K562 (cell line): ENCODE measurements around the gene HAPLN3. TPM values are rescaled to one million over a fixed set of nuclear protein-coding genes. Genes with fewer than 3 reads are reported as not detected.
A peak's percentile ranks its signal among the peaks of the same experiment; 100 is the strongest.

Experiments used
- ARID1B ChIP-seq: fragments of 450-650 bp; IDR thresholded peaks from 2 replicates; pipeline ENCODE4 v1.6.1; 2016; ENCODE audit warnings: antibody characterized with exemption, mild to moderate bottlenecking, inconsistent platforms
- ATF1 ChIP-seq, 2 experiments: fragments of 450-650 bp in 1 of 2; IDR thresholded peaks; 2 replicates each; pipeline ENCODE4 v1.6.1; 2016; ENCODE audit warnings: missing compliant biosample characterization in 1 of 2, missing genetic modification characterization in 1 of 2
- BRD4 ChIP-seq: fragments of 200-600 bp; sonication (generic); IDR thresholded peaks from 2 replicates; pipeline ENCODE4 v1.6.1; 2017; ENCODE audit warnings: inconsistent platforms
- DACH1 ChIP-seq: fragments of 450-650 bp; IDR thresholded peaks from 2 replicates; pipeline ENCODE4 v1.6.1; 2018; ENCODE audit not compliant: partially characterized antibody
- ETV5 ChIP-seq: sonication (generic); formaldehyde crosslinking; IDR thresholded peaks from 2 replicates; pipeline ENCODE4 v1.4.0; 2020; ENCODE audit warnings: low read depth, mild to moderate bottlenecking, missing genetic modification reagents
- FOXK2 ChIP-seq, 2 experiments: fragments of 450-650 bp; IDR thresholded peaks in 1 of 2; conservative IDR thresholded peaks in 1 of 2; 2 replicates each; pipeline ENCODE4 v1.6.1; 2016; ENCODE audit warnings: low read depth in 2 of 2, mild to moderate bottlenecking in 1 of 2
- MAFG ChIP-seq: fragments of 450-650 bp; conservative IDR thresholded peaks from 2 replicates; pipeline ENCODE4 v1.6.1; 2016; ENCODE audit warnings: missing genetic modification characterization, missing compliant biosample characterization
- NR3C1 ChIP-seq: sonication (generic); formaldehyde crosslinking; IDR thresholded peaks from 2 replicates; pipeline ENCODE4 v1.8.1; 2022; ENCODE audit warnings: missing genetic modification reagents
- PHB2 ChIP-seq: fragments of 450-650 bp; IDR thresholded peaks from 2 replicates; pipeline ENCODE4 v1.6.1; 2017; ENCODE audit warnings: low read depth
- RAD51 ChIP-seq: fragments of 450-650 bp; IDR thresholded peaks from 2 replicates; pipeline ENCODE4 v1.7.1; 2016; ENCODE audit warnings: low read depth, mild to moderate bottlenecking, borderline replicate concordance
- SNRNP70 ChIP-seq: fragments of 200-400 bp; formaldehyde crosslinking; optimal IDR thresholded peaks from 2 replicates; pipeline ENCODE3; 2017; ENCODE audit warnings: low read depth, low read length
- TCF7 ChIP-seq: sonication (generic); IDR thresholded peaks from 2 replicates; pipeline ENCODE4 v1.6.1; 2016; ENCODE audit warnings: antibody characterized with exemption, borderline replicate concordance
- polyA plus RNA-seq, 8 experiments: library from polyadenylated mRNA; depleted of rRNA in 4 of 8; stranded (reverse) in 5 of 8; unstranded in 3 of 8; fragments of >200 nt; fragmentation: Nextera tagmentation in 2 of 8; fragmentation: Illumina TruSeq in 1 of 8; extraction: Ambion mirVana in 2 of 8; extraction: Trizol in 1 of 8; gene quantifications; 2 replicates each; pipeline versions ENCODE4 v1.2.1 to v1.2.3, GENCODE V29; 2011 to 2014; ENCODE audit warnings: inconsistent platforms in 1 of 8, missing spikeins in 1 of 8
- total RNA-seq, 7 experiments: library from RNA; depleted of rRNA in 6 of 7; stranded (reverse); fragments of >200 nt in 6 of 7; fragmentation: Illumina TruSeq in 2 of 7; extraction: Trizol in 2 of 7; gene quantifications; 2 replicates each; pipeline versions ENCODE4 v1.2.1 to v1.2.3, GENCODE V29; 2011 to 2021; ENCODE audit warnings: low replicate concordance in 1 of 7
- TF ChIP-seq, protein P1 (sequence below): fragments of 250-450 bp; sonication (Bioruptor Pico); IDR thresholded peaks from 2 replicates; pipeline ENCODE4 v1.5.0; 2021; ENCODE audit warnings: mild to moderate bottlenecking, borderline replicate concordance
- TF ChIP-seq, protein P2 (sequence below): sonication (generic); formaldehyde crosslinking; IDR thresholded peaks from 2 replicates; pipeline ENCODE4 v1.8.0; 2022; ENCODE audit warnings: missing genetic modification reagents, mild to moderate bottlenecking, borderline replicate concordance
- TF ChIP-seq, protein P3 (sequence below): fragments of 450-650 bp; IDR thresholded peaks from 2 replicates; pipeline ENCODE4 v1.6.1; 2014; ENCODE audit warnings: low read depth, mild to moderate bottlenecking, moderate library complexity, borderline replicate concordance
- TF ChIP-seq, protein P4 (sequence below): sonication (generic); formaldehyde crosslinking; IDR thresholded peaks from 2 replicates; pipeline ENCODE4 v1.8.0; 2022; ENCODE audit warnings: mild to moderate bottlenecking, missing genetic modification reagents
- TF ChIP-seq, protein P5 (sequence below): fragments of 450-650 bp; formaldehyde crosslinking; IDR thresholded peaks from 2 replicates; pipeline ENCODE4 v1.4.0; 2020; ENCODE audit warnings: mild to moderate bottlenecking
- TF ChIP-seq, protein P6 (sequence below), 3 experiments: IDR thresholded peaks in 2 of 3; conservative IDR thresholded peaks in 1 of 3; 2 replicates each; pipeline ENCODE4 v1.5.1; 2011 to 2012; ENCODE audit warnings: low read length in 3 of 3, mild to moderate bottlenecking in 3 of 3, control low read depth in 2 of 3, improper control_type of control experiment in 1 of 3, inconsistent platforms in 1 of 3, low read depth in 1 of 3, mixed read lengths in 1 of 3, moderate library complexity in 1 of 3; ENCODE audit not compliant: insufficient read depth in 2 of 3

HAPLN3 gene
- total and polyA plus RNA-seq, 9 of the 15 experiments (the other 6 are each of a cell fraction or from before 2014, with no cell fraction given) = 0.04 to 2.4 (median 0.65) TPM

DNA sequence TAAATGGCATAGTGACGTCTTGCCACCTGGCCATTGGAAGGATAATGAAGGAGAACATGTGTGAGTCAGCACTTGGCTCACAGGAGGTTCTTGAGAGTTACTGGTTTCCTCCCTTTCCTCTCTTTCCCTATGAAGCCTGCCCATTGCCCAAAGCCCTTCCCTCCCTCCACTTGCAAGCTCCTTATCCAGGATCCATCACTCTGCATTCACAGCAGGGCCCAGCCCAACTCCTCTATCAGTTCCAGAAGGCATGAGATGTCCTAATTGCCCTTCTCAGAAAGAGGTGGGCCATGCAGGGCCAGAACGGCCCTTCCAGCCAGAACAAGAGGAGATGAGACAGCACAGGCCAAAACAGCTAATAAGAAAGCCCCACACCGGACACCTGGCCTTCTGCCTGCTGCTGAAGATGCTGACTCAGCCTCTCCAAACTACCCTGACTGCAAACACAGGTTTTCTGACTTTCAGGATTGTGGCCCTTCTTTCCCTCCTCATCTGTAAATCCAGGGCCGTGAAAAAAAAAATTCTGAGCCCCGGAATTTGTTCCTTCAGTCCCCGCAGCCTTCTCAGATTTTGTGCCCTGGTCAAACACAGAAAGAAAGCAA lies 29.7 kb downstream of the HAPLN3 start (continued):
- TF ChIP-seq, protein P1, sequence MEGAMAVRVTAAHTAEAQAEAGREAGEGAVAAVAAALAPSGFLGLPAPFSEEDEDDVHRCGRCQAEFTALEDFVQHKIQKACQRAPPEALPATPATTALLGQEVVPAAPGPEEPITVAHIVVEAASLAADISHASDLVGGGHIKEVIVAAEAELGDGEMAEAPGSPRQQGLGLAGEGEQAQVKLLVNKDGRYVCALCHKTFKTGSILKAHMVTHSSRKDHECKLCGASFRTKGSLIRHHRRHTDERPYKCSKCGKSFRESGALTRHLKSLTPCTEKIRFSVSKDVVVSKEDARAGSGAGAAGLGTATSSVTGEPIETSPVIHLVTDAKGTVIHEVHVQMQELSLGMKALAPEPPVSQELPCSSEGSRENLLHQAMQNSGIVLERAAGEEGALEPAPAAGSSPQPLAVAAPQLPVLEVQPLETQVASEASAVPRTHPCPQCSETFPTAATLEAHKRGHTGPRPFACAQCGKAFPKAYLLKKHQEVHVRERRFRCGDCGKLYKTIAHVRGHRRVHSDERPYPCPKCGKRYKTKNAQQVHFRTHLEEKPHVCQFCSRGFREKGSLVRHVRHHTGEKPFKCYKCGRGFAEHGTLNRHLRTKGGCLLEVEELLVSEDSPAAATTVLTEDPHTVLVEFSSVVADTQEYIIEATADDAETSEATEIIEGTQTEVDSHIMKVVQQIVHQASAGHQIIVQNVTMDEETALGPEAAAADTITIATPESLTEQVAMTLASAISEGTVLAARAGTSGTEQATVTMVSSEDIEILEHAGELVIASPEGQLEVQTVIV (CRISPR knock-in tag) = no peak
- peak; percentile 86 for TF ChIP-seq MAFG (tag)
- TF ChIP-seq, protein P2, sequence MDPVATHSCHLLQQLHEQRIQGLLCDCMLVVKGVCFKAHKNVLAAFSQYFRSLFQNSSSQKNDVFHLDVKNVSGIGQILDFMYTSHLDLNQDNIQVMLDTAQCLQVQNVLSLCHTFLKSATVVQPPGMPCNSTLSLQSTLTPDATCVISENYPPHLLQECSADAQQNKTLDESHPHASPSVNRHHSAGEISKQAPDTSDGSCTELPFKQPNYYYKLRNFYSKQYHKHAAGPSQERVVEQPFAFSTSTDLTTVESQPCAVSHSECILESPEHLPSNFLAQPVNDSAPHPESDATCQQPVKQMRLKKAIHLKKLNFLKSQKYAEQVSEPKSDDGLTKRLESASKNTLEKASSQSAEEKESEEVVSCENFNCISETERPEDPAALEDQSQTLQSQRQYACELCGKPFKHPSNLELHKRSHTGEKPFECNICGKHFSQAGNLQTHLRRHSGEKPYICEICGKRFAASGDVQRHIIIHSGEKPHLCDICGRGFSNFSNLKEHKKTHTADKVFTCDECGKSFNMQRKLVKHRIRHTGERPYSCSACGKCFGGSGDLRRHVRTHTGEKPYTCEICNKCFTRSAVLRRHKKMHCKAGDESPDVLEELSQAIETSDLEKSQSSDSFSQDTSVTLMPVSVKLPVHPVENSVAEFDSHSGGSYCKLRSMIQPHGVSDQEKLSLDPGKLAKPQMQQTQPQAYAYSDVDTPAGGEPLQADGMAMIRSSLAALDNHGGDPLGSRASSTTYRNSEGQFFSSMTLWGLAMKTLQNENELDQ (CRISPR knock-in tag) = no peak
- TF ChIP-seq, protein P3, sequence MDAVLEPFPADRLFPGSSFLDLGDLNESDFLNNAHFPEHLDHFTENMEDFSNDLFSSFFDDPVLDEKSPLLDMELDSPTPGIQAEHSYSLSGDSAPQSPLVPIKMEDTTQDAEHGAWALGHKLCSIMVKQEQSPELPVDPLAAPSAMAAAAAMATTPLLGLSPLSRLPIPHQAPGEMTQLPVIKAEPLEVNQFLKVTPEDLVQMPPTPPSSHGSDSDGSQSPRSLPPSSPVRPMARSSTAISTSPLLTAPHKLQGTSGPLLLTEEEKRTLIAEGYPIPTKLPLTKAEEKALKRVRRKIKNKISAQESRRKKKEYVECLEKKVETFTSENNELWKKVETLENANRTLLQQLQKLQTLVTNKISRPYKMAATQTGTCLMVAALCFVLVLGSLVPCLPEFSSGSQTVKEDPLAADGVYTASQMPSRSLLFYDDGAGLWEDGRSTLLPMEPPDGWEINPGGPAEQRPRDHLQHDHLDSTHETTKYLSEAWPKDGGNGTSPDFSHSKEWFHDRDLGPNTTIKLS = no peak
- no peak for TF ChIP-seq BRD4
- no peak for TF ChIP-seq NR3C1 (CRISPR knock-in tag)
- no peak for TF ChIP-seq PHB2
- no peak for TF ChIP-seq TCF7
- no peak for TF ChIP-seq RAD51
- TF ChIP-seq, protein P4, sequence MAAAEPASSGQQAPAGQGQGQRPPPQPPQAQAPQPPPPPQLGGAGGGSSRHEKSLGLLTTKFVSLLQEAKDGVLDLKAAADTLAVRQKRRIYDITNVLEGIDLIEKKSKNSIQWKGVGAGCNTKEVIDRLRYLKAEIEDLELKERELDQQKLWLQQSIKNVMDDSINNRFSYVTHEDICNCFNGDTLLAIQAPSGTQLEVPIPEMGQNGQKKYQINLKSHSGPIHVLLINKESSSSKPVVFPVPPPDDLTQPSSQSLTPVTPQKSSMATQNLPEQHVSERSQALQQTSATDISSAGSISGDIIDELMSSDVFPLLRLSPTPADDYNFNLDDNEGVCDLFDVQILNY (CRISPR knock-in tag) = no peak
- TF ChIP-seq DACH1 = no peak
- TF ChIP-seq, protein P5, sequence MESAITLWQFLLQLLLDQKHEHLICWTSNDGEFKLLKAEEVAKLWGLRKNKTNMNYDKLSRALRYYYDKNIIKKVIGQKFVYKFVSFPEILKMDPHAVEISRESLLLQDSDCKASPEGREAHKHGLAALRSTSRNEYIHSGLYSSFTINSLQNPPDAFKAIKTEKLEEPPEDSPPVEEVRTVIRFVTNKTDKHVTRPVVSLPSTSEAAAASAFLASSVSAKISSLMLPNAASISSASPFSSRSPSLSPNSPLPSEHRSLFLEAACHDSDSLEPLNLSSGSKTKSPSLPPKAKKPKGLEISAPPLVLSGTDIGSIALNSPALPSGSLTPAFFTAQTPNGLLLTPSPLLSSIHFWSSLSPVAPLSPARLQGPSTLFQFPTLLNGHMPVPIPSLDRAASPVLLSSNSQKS (CRISPR knock-in tag) = no peak
- TF ChIP-seq, protein P6, sequence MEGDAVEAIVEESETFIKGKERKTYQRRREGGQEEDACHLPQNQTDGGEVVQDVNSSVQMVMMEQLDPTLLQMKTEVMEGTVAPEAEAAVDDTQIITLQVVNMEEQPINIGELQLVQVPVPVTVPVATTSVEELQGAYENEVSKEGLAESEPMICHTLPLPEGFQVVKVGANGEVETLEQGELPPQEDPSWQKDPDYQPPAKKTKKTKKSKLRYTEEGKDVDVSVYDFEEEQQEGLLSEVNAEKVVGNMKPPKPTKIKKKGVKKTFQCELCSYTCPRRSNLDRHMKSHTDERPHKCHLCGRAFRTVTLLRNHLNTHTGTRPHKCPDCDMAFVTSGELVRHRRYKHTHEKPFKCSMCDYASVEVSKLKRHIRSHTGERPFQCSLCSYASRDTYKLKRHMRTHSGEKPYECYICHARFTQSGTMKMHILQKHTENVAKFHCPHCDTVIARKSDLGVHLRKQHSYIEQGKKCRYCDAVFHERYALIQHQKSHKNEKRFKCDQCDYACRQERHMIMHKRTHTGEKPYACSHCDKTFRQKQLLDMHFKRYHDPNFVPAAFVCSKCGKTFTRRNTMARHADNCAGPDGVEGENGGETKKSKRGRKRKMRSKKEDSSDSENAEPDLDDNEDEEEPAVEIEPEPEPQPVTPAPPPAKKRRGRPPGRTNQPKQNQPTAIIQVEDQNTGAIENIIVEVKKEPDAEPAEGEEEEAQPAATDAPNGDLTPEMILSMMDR (IDR thresholded peaks at IDR 0.05 in 2 of 3, conservative IDR thresholded peaks at IDR 0.05 in 1 of 3; ENCODE audit: insufficient read depth in 2 of 3, low read depth in 1 of 3, low read length in 3 of 3) = no peak
- no peak for TF ChIP-seq FOXK2 (conservative IDR thresholded peaks at IDR 0.05 in 1 of 2, IDR thresholded peaks at IDR 0.05 in 1 of 2; ENCODE audit: low read depth in 2 of 2)
- TF ChIP-seq ATF1 (CRISPR knock-in tag; IDR thresholded peaks at IDR 0.05) = no peak
- TF ChIP-seq ATF1 (tag; IDR thresholded peaks at IDR 0.05) = no peak; the same call in 1 of the 2 replicates
- TF ChIP-seq SNRNP70 = no peak
- TF ChIP-seq ETV5 = no peak
- peak; percentile 39; the same call in 1 of the 2 replicates for TF ChIP-seq ARID1B
